Fibroblast of skin of right biceps (primary cell): Measurements from ENCODE around the gene OR2V2.

Experiments
- DNase-seq: peaks from one replicate; pipeline ENCODE4 v3.0.0-alpha.2; 2013

The OR2V2 gene

DNA sequence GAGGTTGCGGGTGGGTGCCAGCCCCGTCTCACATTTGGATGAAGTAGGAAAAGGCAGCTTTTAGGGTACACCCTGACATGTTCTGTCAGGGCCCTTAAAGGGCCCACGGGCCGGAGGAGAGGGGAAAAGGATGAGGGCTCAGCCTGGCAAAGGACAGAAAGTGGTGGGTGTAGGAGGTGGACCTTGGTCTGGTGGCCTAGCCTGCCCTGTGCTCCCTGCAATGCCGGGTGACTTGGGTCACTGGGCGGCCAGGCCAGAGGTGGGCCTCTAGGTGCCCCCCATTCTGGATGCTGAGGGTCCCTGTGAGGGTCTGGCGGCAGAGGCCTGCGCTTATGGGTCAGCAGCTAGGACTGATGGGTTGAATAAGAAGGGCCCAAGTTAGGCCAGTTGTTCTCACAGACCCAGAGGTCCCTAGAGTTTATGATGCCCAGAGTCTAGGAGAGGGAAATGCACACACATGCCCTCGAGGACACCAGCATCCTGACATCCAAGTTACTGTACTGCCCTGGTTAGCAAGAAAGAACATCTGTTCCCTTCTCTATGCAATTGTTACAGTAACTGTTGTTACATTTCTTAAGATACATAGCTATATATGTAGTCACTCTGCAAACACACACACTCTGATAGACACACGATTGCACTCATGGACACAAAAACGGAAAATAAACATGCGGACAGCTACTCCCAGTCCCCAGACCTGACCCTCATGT is 45.1 kb downstream of the OR2V2 start:
- DNase-seq = no peak

DNA sequence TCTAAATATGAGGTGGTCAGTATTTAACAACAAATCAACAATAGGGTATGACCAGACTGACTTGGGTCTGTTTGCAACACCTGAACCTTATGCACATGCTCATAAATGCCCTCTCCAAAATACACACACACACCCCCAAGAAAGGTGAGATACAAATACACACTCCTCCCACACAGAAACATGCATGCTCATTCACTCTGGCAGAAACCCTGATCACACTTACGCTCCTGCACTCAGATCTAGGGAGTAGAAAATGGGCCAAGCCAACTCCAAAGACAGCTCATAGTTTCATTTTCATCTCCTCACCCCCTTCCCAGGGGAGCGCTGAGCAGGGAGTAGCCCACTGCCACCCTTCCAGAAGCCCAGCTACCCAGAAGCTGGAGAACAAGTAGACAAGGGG is 46.3 kb downstream of the OR2V2 start:
- no peak for DNase-seq

DNA sequence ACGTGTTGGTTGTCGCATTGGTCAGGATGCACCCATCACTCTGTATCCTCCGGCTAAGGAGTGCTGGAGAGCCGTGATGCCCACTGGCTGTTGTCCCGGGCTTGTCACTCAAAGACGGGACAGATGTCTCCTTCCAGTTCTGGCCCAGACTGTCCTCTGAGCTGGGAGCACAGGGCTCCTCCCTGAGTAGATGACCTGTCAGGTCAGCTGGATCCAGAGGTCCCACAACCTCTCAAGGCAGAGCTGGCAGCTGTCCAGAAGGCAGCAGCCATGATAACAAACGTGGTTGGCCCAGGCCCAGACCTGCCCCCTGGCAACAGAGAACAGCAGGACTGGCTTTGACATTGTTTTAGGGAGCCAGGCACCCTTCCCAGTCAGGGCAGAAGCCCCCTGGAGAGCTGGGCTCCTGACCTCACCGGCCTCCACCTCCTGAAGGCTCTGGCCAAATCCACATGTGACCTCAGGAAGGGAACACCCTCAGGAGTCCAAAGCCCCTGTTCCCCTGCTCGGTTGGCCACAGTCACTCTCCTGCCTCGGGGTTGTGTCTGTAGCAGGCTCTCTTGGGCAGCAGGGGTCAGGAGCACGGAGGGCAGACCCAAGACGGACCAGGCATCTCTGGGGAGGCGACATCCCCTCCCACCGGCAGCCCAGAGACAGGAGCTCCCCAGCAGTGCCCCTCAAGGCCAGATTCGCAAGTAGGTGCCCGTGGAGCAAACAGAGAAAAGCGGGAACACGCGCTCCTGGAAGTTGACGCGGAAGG is 47.3 kb downstream of the OR2V2 start:
- DNase-seq = no peak

GRCh38 chr5:181195249-181195761 is 47.9 kb downstream of the OR2V2 start:
- no peak for DNase-seq

DNA sequence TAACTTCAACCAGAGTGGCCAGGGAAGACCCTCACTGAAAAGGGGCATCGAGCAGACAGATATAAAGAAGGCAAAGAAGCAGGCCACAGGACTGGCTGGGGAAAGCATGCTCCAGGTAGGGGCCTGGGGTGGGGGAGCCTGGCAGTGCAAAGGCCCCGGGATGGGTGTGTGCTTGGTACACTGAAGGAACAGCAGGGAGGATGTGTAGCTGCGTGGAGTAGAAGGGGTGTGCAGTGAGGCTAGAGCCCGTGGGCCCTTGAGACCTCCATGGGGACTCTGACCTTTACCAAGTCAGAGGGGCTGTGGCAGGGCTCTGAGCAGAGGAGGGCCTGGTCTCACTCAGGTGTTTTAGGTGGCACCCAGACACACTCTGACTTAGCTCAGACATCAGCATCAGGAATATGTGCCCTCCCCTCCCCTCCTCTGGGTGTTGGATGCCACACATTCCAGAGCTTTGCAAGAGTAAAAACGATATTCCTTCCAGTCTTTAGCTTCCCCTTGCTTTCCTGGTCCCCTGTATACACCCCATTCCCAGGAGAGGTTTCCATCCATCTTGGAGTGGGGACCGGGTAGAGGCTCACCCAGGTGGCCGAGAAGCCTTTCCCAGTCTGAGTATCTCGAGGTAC is 50.1 kb downstream of the OR2V2 start:
- DNase-seq = no peak

DNA sequence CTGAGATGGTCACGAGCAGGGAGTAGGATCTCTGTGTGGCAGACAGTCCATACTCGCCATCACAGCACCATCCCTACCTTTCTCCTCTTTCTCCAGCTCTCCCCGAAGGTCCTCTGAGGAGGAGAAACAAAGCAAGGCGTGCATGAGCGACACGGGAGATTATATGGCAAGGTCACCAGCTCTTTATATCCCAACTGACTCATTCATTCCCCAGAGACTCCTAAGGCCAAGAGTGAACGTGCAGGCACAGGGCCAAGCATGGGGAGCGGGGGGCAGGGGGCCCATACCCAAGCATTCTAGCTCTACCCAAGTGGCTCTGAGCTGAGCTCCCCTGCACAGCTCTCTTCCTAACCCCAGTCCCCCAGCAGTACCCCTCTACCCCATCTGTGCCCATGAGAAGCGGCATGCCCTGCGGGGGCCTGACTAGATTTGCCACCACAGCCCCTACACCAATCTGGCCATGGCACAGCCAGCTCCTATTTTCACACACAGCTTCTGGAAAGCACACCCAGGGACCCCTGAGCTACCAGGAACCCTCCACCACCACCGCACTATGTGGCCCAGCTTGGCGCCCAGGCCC is 50.8 kb downstream of the OR2V2 start:
- DNase-seq = peak; percentile 47

- no peak for DNase-seq
Measured at GRCh38 chr5:181198905-181199519, 51.6 kb downstream of the OR2V2 start.

- DNase-seq = no peak
Measured at GRCh38 chr5:181199881-181200638, 52.7 kb downstream of the OR2V2 start.

- DNase-seq = no peak
Measured at GRCh38 chr5:181200816-181201215, 53.4 kb downstream of the OR2V2 start.

- DNase-seq = no peak
Measured at GRCh38 chr5:181203093-181203711, 55.8 kb downstream of the OR2V2 start.

- no peak for DNase-seq
Measured at GRCh38 chr5:181203777-181204112, 56.4 kb downstream of the OR2V2 start.

GRCh38 chr5:181204113-181204825 is 56.9 kb downstream of the OR2V2 start:
- no peak for DNase-seq

GRCh38 chr5:181204826-181205760 is 57.7 kb downstream of the OR2V2 start, which contains the start of gene TRIM7:
TRIM7 (minus strand) TSS chr5:181205196; CDS start chr5:181205110, 86 bp downstream.
- DNase-seq = no peak

- DNase-seq = no peak
Measured at GRCh38 chr5:181205761-181206649, 58.6 kb downstream of the OR2V2 start.

DNA sequence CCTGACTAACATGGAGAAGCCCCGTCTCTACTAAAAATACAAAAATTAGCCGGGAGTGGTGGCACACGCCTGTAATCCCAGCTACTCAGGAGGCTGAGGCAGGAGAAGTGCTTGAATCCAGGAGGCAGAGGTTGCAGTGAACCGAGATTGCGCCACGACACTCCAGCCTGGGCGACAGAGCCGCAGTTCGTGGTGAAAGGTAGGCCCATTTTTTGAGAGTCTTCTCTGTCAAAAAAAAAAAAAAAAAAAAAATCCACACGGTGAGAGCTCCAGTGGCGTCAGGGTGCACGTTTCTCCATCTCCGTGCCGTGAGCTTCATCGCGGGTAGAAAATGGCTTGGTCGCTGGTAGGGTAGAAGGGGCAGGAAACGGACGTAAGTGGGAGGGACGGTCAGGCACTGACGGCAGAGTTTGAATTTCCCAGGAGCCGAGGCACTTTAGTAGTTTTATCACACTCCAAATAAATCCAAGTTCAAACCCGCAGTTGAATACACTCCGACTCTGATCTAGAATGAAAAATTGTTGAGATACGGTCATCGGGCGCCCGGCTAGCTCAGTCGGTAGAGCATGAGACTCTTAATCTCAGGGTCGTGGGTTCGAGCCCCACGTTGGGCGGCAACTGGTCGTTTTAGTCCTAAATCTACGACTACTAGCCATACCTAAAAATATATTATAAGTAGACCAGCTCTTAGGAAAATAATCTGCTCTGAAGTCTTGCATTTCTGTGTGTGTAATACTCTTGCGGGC is 60.0 kb downstream of the OR2V2 start:
- peak; percentile 95 for DNase-seq

DNA sequence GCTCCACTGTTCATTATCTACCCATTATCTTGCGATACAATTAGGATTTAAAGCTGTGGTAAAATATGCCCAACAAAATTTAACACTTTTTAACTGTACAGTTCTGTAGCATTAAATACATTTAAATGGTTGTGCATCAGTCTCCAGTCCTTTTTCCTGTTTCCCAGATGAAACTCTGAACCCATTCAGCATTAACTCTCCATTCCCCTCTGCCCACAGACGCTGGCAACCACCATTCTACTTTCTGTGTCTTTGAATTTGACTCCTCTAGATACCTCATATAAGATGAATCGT is 60.5 kb downstream of the OR2V2 start:
- DNase-seq = no peak
